NCI-H345 treated with DMSO at 0.1 percent for 48 hours (cell line): Measurements from ENCODE around the gene CALR3.
"Not testable (repeated sequence)": the region's sequence is repeated elsewhere in the genome, so short reads cannot be mapped to it uniquely, and the experiment has no call there.

ENCODE experiments used
- DNase-seq: peaks from one replicate; lab custom pipeline; 2025; ENCODE audit not compliant: unreplicated experiment; lab: John Stamatoyannopoulos, UW

CALR3 gene

DNA sequence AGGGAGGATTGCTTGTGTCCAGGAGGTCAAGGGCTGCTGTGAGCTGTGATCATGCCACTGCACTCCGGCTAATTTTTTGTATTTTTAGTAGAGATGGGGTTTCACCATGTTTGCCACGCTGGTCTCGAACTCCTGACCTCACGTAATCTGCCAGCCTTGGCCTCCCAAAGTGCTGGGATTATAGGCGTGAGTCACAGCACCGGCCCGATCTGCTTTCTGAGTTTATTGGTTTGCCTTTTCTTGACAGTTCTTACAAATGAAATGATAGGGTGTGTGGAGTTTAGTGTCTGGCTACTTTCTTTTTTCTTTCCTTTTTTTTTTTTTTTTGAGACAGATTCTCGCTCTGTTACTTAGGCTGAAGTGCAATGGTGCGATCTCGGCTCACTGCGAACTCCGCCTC, 1.1 kb upstream of the CALR3 start:
- DNase-seq: no peak

GRCh38 chr19:16496613-16496983, 631 bp upstream of the CALR3 start:
- DNase-seq: no peak

GRCh38 chr19:16486476-16486875, 9.5 kb downstream of the CALR3 start:
- DNase-seq: not testable (repeated sequence)

DNA sequence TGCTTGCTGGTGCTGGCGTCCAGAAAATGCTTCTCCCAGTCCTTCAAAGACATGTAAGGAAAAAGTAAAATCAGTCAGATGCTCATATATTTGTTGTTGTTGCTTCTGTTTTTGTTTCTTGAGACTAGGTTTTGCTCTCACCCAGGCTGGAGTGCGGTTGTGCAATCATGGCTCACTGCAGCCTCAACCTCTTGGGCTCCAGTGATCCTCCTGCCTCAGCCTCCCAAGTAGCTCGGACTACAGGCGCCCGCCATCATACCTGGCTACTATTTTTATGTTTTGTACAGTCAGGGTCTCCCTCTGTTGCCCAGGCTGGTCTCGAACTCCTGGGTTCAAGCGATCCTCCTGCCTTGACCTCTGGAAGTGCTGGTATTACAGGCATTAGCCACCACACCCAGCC, 13.2 kb downstream of the CALR3 start:
- no peak for DNase-seq

GRCh38 chr19:16477311-16477710, 18.7 kb downstream of the CALR3 start:
- DNase-seq: no peak

GRCh38 chr19:16476401-16476800, 19.6 kb downstream of the CALR3 start:
- DNase-seq: no peak

DNA sequence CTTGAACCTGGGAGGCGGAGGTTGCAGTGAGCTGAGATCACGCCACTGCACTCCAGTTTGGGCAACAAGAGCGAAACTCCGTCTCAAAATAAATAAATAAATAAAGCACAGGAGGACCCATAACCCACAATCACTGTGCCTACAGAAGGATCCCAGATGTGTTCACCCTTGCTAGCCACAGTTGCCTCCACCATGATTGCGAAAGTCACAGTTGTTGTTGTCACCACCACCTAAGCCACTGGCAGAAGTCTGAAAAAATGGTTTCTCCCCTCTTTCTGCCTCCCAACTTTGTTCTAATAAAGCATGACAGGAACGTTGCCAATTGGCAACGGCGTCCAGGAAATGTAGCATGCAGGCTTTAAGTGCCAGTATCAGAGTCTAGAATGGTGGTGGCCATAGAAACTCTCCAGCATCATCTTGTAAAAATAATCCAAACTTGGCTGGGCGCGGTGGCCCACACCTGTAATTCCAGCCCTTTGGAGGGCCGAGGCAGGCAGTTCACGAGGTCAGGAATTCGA, 22.0 kb downstream of the CALR3 start:
- DNase-seq: no peak

- DNase-seq: no peak
Observed at GRCh38 chr19:16472992-16473391, 23.0 kb downstream of the CALR3 start.

DNA sequence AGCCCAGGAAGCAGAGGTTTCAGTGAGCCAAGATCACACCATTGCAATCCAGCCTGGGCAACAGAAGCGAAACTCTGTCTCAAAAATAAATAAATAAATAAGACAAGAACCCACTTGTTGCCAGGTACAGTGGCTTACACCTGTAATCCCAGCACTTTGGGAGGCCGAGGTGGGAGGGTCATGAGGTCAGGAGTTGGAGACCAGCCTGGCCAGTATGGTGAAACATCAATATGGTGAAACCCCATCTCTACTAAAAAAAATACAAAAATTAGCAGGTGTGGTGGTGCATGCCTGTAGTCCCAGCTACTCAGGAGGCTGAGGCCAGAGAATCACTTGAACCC, 23.4 kb downstream of the CALR3 start:
- not testable (repeated sequence) for DNase-seq

GRCh38 chr19:16470911-16471811, 24.8 kb downstream of the CALR3 start:
- DNase-seq: no peak

DNA sequence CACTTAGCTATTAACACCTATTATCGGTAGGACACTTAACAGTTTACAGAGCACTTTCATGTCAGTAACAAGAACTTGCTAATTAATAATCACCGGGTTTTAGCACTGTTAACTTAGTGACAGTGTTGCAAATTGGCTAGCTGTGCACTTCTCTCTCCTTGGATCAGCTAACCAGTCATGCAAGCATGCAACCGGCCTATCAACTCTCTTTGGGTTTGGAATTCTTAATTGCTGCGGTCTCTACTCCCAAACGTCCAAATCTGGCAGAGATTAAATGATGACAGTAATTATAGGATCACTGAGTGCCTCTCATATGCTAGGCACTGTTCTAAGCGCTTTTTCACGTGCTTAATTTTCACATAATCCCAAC, 25.4 kb downstream of the CALR3 start:
- DNase-seq: no peak

- no peak for DNase-seq
Observed at GRCh38 chr19:16467581-16467980, 28.4 kb downstream of the CALR3 start.

DNA sequence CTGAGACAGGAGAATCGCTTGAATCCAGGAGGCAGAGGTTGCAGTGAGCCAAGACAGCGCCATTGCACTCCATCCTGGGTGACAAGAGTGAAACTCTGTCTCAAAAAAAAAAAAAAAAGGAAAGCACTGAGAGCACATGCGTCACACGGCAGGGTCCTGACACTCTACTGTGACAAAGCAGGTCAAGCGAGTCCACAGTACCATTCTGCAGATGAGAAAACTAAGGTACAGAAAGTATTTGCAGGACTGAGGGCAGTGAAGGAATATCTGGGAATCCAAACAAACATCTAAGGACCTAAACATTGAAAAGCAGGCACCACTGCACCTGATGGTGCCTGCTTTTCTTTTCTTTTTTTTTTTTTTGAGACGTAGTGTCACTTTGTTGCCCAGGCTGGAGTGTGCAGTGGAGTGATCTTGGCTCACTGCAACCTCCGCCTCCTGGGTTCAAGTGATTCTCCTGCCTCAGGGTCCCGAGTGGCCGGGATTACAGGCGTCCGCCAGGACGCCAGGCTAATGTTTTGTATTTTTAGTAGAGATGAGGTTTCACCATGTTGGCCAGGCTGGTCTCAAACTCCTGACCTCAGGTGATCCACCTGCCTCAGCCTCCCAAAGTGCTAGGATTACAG, 29.1 kb downstream of the CALR3 start:
- not testable (repeated sequence) for DNase-seq

- DNase-seq: no peak
Observed at GRCh38 chr19:16465239-16465638, 30.7 kb downstream of the CALR3 start.

DNA sequence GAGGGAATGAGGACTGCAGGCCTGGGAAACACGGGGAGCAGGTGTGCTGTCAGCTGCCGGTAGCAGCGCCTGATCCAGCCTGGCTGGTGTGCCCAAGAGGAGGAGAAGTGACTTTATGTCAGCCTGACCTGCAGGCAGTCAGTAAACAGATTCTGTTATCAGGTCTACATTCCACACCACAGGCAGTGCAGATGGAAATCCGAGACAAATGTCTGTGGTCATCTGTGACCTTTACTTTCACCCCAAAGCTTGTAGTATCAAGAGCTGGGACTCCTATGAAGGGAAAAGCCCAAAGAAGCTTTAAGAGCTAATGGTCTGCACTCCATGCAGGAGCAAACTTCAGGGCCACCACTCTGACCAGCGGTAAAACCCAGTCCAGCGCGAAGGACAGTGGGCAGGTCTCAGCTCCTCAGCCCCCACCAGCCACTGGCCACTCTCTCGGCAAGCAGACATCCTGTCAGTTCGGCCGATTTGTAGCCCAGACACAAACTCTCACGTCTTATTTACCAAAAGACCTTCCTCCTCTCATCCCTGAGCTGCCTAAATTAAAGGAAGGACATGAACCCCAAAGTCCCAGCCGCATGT, 31.9 kb downstream of the CALR3 start:
- no peak for DNase-seq

DNA sequence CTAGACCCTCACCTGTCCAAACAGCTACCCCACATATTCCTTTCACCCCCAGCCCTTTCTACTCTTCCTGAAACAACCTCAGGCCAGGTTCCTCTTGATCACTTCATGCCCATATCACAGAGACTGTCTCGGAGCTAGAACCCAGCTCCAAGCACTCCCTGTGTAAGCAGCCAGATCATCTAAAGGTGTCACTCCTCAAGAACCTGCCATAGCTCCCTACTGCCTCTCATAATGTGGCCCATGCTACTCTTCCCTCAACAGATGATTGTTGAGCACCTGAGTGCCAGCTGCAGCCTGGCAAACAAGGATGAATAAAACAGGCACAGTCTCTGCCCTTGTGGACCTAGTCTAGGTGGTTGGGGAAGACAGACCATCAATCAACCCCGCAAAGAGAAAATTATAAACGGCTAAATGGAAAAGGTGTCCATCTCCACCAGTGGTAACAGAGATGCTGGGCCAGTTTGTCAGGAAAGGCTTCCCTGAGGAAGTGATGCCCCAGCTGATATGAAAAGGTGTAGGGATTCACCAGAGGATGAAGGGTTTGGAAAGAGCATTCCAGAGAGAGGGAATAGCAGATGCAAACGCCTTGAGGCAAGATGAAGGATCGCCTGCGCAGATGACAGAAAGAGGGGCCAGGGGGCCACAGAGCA, 32.5 kb downstream of the CALR3 start:
- DNase-seq: no peak

- DNase-seq: no peak
Observed at GRCh38 chr19:16462757-16463250, 33.2 kb downstream of the CALR3 start.

DNA sequence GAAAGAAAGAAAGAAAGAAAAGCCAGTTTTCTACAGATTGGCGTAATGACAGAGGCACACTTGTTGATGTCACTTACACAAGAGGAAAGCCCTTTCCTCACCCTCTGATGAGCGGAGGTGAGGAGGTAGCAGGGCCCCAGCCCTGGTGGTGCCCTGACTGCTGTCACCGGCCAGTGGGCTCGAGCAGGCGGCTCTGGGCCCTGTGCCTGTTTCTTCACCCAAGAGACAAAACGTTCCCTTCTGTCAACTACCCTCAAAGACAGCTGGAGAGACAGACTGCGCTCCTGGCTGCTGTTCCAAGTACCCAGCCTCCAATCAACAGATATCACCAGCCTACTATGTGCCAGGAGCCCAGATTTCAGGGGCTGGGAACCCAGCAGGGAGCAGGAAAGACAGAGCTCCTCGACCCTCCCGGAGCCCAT, 34.3 kb downstream of the CALR3 start:
- no peak for DNase-seq

DNA sequence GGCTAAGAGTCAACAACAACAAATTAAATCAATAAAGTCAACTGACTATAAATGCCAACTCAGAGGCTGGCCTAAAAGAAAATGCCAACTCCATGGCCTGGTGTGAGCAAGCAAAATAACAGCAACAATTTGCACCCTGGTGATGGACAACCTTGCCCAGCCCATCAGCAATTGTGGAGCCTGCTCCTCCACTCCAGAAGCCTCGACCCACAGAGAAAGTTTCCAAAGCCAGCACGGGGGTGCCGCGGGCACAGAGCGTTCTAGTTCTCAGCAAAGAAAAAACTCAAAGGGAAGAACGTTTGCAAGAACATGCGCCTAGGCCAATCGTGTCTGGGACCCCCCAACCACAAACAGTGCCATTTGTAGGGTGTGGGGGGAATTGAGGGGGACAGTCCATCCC, 35.5 kb downstream of the CALR3 start:
- no peak for DNase-seq

- no peak for DNase-seq
Observed at GRCh38 chr19:16459680-16460079, 36.3 kb downstream of the CALR3 start.
